ENCODE data around the gene NFKBIB.

NFKBIB gene

DNA sequence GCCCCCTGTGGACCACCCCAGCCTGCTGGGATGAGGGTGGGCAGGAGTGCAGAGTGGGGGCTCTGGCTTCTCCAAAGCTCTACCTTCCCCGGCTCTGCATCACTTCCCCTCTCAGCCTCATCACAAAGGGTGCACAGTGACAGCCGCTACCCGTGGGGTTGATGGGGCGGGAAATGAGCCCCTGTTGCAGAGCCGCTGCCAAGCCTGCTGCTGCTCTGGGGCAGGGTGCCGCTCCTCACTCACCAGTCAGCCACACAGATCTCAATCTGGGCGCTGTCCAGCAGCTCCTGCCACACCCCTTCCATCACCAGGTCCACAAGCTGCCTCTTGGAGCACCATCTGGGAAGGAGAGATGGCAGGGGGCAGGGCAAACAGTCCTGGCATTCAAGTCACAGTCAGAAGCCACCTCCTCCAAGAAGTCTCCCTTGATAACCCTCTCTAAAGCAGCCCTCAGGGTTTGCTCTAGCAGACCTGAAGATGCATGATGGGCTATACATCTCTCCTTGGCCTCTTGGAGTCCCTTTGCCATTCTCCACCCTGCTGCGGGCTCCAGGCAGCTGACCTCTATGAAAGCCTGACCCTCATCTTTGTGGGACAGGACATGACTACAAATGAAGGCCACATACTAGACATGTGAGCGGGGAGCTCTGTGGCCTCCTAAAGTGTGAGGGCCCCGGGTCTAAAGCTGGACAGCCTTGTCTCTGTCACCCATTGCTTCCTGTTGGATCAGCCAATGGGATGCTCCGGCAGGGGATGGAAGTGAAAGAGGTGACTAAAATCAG is 46.7 kb downstream of the NFKBIB start:
- H3K4me1 ChIP-seq (ENCODE audit: control insufficient read depth, low read length): no peaks in the 10 kb centered on the region
- H4K20me1 ChIP-seq (ENCODE audit: control insufficient read depth, insufficient read depth, low read depth, low read length): no peaks in the 10 kb centered on the region
- H3K27ac ChIP-seq (ENCODE audit: low read depth, low read length): no peak overlapping the region
- no peaks in the 10 kb centered on the region for H3K9me3 ChIP-seq (ENCODE audit: control insufficient read depth, insufficient read depth, low read length)
- no peaks in the 10 kb centered on the region; the same call in 1 of the 2 replicates for H3F3A ChIP-seq (ENCODE audit: control insufficient read depth, insufficient read depth)
- no peak overlapping the region for H3K4me2 ChIP-seq (ENCODE audit: low read length)
- H3K4me3 ChIP-seq (ENCODE audit: low read length): no peak overlapping the region
- no peaks in the 10 kb centered on the region for H3K9me2 ChIP-seq (replicated peaks; ENCODE audit: control insufficient read depth, low read length)
- no peaks in the 10 kb centered on the region; the same call in 1 of the 2 replicates for H3K27me3 ChIP-seq (ENCODE audit: control insufficient read depth, low read length)
- TF ChIP-seq, protein P1, sequence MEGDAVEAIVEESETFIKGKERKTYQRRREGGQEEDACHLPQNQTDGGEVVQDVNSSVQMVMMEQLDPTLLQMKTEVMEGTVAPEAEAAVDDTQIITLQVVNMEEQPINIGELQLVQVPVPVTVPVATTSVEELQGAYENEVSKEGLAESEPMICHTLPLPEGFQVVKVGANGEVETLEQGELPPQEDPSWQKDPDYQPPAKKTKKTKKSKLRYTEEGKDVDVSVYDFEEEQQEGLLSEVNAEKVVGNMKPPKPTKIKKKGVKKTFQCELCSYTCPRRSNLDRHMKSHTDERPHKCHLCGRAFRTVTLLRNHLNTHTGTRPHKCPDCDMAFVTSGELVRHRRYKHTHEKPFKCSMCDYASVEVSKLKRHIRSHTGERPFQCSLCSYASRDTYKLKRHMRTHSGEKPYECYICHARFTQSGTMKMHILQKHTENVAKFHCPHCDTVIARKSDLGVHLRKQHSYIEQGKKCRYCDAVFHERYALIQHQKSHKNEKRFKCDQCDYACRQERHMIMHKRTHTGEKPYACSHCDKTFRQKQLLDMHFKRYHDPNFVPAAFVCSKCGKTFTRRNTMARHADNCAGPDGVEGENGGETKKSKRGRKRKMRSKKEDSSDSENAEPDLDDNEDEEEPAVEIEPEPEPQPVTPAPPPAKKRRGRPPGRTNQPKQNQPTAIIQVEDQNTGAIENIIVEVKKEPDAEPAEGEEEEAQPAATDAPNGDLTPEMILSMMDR (IDR thresholded peaks at IDR 0.05; ENCODE audit: low read depth, low read length, poor library complexity, severe bottlenecking): no peak
- TF ChIP-seq EZH2phosphoT487 (IDR thresholded peaks at IDR 0.05; ENCODE audit: borderline replicate concordance, low read length): no peak
- no peaks in the 10 kb centered on the region for H3K79me2 ChIP-seq (ENCODE audit: control insufficient read depth, low read length)
- H3K36me3 ChIP-seq (ENCODE audit: control insufficient read depth, low read length): no peaks in the 10 kb centered on the region

DNA sequence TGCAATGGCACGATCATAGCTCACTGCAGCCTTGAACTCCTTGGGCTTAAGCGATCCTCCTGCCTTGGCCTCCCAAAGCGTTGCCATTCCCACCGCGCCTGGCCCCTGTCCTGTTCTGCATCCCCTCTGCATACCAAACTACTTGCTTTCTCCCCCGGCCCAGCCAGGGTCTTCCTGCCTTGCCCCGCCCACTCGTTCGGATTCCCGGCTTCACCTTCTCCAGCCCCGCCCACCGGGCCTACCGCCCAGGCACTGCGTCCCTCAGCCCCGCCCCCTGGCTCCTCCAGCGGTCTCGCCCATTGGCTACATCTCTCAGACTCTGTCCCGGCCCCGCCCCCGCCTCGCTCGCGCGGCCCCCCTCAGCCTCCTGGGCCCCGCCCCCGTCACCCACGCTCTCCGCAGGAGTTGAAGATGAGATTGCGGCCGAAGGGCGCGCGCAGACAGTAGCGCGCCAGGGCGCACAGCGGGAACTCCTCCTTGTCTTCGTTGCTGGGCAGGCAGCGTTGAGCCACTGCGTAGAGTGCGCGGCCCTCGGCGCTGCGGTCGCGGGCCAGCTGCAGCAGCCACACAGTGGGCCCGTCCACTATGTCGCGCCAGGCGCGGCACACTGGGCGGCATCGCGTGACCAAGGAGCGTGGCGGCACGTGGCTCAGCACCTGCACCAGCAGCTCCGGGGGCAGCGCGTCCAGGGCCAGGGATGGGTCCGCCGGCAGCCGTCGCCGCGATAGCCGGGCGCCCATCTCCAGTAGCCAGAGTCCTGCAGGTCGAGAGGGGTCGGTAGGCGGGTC is 50.0 kb downstream of the NFKBIB start:
- H3K27ac ChIP-seq (ENCODE audit: low read depth, low read length): no peak overlapping the region
- H3K9me3 ChIP-seq (ENCODE audit: control insufficient read depth, insufficient read depth, low read length): no peaks in the 10 kb centered on the region
- no peak for TF ChIP-seq EZH2phosphoT487 (IDR thresholded peaks at IDR 0.05; ENCODE audit: borderline replicate concordance, low read length)
- TF ChIP-seq, protein P1 (IDR thresholded peaks at IDR 0.05; ENCODE audit: low read depth, low read length, poor library complexity, severe bottlenecking): no peak
- H3K4me3 ChIP-seq (ENCODE audit: low read length): no peak overlapping the region
- peaks cover 10% of the 10 kb centered on the region; the same call in 1 of the 2 replicates for H3K27me3 ChIP-seq (ENCODE audit: control insufficient read depth, low read length)
- H3K9me2 ChIP-seq (replicated peaks; ENCODE audit: control insufficient read depth, low read length): no peaks in the 10 kb centered on the region
- H3F3A ChIP-seq (ENCODE audit: control insufficient read depth, insufficient read depth): no peaks in the 10 kb centered on the region; the same call in 1 of the 2 replicates
- H3K36me3 ChIP-seq (ENCODE audit: control insufficient read depth, low read length): no peaks in the 10 kb centered on the region
- no peaks in the 10 kb centered on the region for H3K79me2 ChIP-seq (ENCODE audit: control insufficient read depth, low read length)
- no peaks in the 10 kb centered on the region for H4K20me1 ChIP-seq (ENCODE audit: control insufficient read depth, insufficient read depth, low read depth, low read length)
- no peak overlapping the region for H3K4me2 ChIP-seq (ENCODE audit: low read length)
- no peaks in the 10 kb centered on the region for H3K4me1 ChIP-seq (ENCODE audit: control insufficient read depth, low read length)

DNA sequence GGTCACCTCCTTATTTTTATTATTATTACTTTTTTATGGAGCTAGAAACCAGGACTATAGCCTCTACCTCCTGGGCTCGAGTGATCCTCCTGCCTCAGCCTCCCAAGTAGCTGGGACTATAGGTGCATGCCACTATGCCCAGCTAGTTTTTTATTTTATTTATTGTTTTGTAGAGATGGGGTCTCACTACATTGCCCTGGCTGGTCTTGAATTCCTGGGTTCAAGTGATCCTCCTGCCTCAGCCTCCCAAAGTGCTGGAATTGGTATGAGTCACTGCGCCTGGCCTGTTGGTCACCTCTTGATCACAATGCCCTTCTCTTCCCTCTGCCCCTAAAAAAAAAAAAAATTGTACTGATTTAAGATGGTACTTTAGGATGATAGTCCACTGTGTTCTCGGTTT is 51.4 kb downstream of the NFKBIB start:
- H4K20me1 ChIP-seq (ENCODE audit: control insufficient read depth, insufficient read depth, low read depth, low read length): no peaks in the 10 kb centered on the region
- H3F3A ChIP-seq (ENCODE audit: control insufficient read depth, insufficient read depth): no peaks in the 10 kb centered on the region
- TF ChIP-seq, protein P1 (IDR thresholded peaks at IDR 0.05; ENCODE audit: low read depth, low read length, poor library complexity, severe bottlenecking): no peak
- no peak for TF ChIP-seq EZH2phosphoT487 (IDR thresholded peaks at IDR 0.05; ENCODE audit: borderline replicate concordance, low read length)

More for the DNA sequence above, 51.4 kb downstream of the NFKBIB start:
- Histone ChIP-seq H3K27me3 (ENCODE audit: control insufficient read depth, low read length) (peaks cover 10% of the 10 kb centered on the region; the same call in 1 of the 2 replicates), H3K79me2 (ENCODE audit: control insufficient read depth, low read length) (no peaks in the 10 kb centered on the region), H3K9me2 (replicated peaks; ENCODE audit: control insufficient read depth, low read length) (no peaks in the 10 kb centered on the region), H3K4me2 (ENCODE audit: low read length) (no peak overlapping the region), H3K4me3 (ENCODE audit: low read length) (no peak overlapping the region), H3K36me3 (ENCODE audit: control insufficient read depth, low read length) (no peaks in the 10 kb centered on the region), H3K4me1 (ENCODE audit: control insufficient read depth, low read length) (no peaks in the 10 kb centered on the region), H3K9me3 (ENCODE audit: control insufficient read depth, insufficient read depth, low read length) (no peaks in the 10 kb centered on the region), H3K27ac (ENCODE audit: low read depth, low read length) (no peak overlapping the region)

Data from DOHH2 (cell line).